ENCODE results near the gene DIO3. TPM values are rescaled to one million over a fixed set of nuclear protein-coding genes. Genes with fewer than 3 reads are reported as not detected.

Gene DIO3
- 0.67 TPM for total RNA-seq
- long read RNA-seq, partial matches to known transcripts: 0 of 1 reads
- long read RNA-seq, other reads (novel, unspliced or antisense): 0 of 1 reads

- H3K36me3 ChIP-seq: no peaks in the 10 kb centered on the region
- TF ChIP-seq CTCF (IDR thresholded peaks at IDR 0.05): no peak
- H3K9me3 ChIP-seq: peaks cover 5% of the 10 kb centered on the region
- DNase-seq (no peak), ATAC-seq (no peak)
- peaks cover 4% of the 10 kb centered on the region for H3K4me1 ChIP-seq
- H3K27me3 ChIP-seq: peaks cover 74% of the 10 kb centered on the region
- no peak within 1 kb of the TSS for H3K4me3 ChIP-seq
- no peak within 1 kb of the TSS for H3K27ac ChIP-seq
- intact Hi-C loops (cut with DNase I): no loop called here
These were observed at the start of gene DIO3 for GRCh38 chr14:101561145-101561896. Gene DIO3, plus strand, starts transcription at chr14:101561495.

GRCh38 chr14:101511620-101512375 is 49.5 kb upstream of the DIO3 start:
- Histone ChIP-seq H3K4me1 (no peaks in the 10 kb centered on the region), H3K27ac (no peak overlapping the region), H3K4me3 (no peak overlapping the region), H3K27me3 (no peaks in the 10 kb centered on the region), H3K36me3 (no peaks in the 10 kb centered on the region), H3K9me3 (no peaks in the 10 kb centered on the region)
- intact Hi-C loops (cut with DNase I): no loop called here
- ATAC-seq: no peak
- DNase-seq: no peak
- no peak for TF ChIP-seq CTCF (IDR thresholded peaks at IDR 0.05)

- H3K27me3 ChIP-seq: no peaks in the 10 kb centered on the region
- no peak overlapping the region for H3K4me3 ChIP-seq
- intact Hi-C loops (cut with DNase I): no loop called here
- H3K9me3 ChIP-seq: no peaks in the 10 kb centered on the region
- H3K27ac ChIP-seq: no peak overlapping the region
- DNase-seq: no peak
- H3K36me3 ChIP-seq: no peaks in the 10 kb centered on the region
- no peak for ATAC-seq
- TF ChIP-seq CTCF (IDR thresholded peaks at IDR 0.05): no peak
- H3K4me1 ChIP-seq: no peaks in the 10 kb centered on the region
These were observed 49.0 kb upstream of the DIO3 start for GRCh38 chr14:101512376-101512695.

- H3K9me3 ChIP-seq: no peaks in the 10 kb centered on the region
- no peak for DNase-seq
- no peak overlapping the region for H3K4me3 ChIP-seq
- no peaks in the 10 kb centered on the region for H3K36me3 ChIP-seq
- H3K27ac ChIP-seq: no peak overlapping the region
- H3K27me3 ChIP-seq: no peaks in the 10 kb centered on the region
- no peak for ATAC-seq
- peaks cover 13% of the 10 kb centered on the region for H3K4me1 ChIP-seq
- no peak for TF ChIP-seq CTCF (IDR thresholded peaks at IDR 0.05)
- intact Hi-C loops (cut with DNase I): no loop called here
These were observed 47.2 kb upstream of the DIO3 start for GRCh38 chr14:101514136-101514535.

GRCh38 chr14:101516401-101516800 is 44.9 kb upstream of the DIO3 start:
- peaks cover 30% of the 10 kb centered on the region for H3K4me1 ChIP-seq
- TF ChIP-seq CTCF (IDR thresholded peaks at IDR 0.05): no peak
- DNase-seq (no peak), ATAC-seq (no peak)
- no peaks in the 10 kb centered on the region for H3K36me3 ChIP-seq
- intact Hi-C loops (cut with DNase I): no loop called here
- no peaks in the 10 kb centered on the region for H3K9me3 ChIP-seq
- no peak overlapping the region for H3K4me3 ChIP-seq
- H3K27me3 ChIP-seq: no peaks in the 10 kb centered on the region
- no peak overlapping the region for H3K27ac ChIP-seq

Measured in upper lobe of right lung (tissue), 1 donor.